KMS-11 (cell line): Measurements from ENCODE around the gene ZC3H10.
"Not testable (repeated sequence)": the region's sequence is repeated elsewhere in the genome, so short reads cannot be mapped to it uniquely, and the experiment has no call there.

Source experiments
- H2AFZ ChIP-seq: fragments of 200-600 bp; sonication (generic); 2 replicates; pipeline ENCODE4 v1.6.1; 2016; ENCODE audit warnings: antibody characterized with exemption, mixed run types, low read depth
- H3K27ac ChIP-seq: fragments of 200-600 bp; sonication (generic); 2 replicates; pipeline ENCODE4 v1.6.1; 2016; ENCODE audit warnings: mild to moderate bottlenecking, mixed run types
- H3K27me3 ChIP-seq: fragments of 200-600 bp; sonication (generic); 2 replicates; pipeline ENCODE4 v1.6.1; 2017; ENCODE audit warnings: mild to moderate bottlenecking, low read depth, mixed run types, moderate library complexity; ENCODE audit not compliant: insufficient read depth
- H3K36me3 ChIP-seq: fragments of 200-600 bp; sonication (generic); 2 replicates; pipeline ENCODE4 v1.6.1; 2017; ENCODE audit warnings: mild to moderate bottlenecking, mixed run types; ENCODE audit not compliant: insufficient read depth
- H3K4me1 ChIP-seq: fragments of 200-600 bp; sonication (generic); 2 replicates; pipeline ENCODE4 v1.6.1; 2016; ENCODE audit warnings: mild to moderate bottlenecking, low read depth, mixed run types; ENCODE audit not compliant: poor library complexity, severe bottlenecking
- H3K4me2 ChIP-seq: fragments of 200-600 bp; sonication (generic); 2 replicates; pipeline ENCODE4 v1.7.0; 2016; ENCODE audit warnings: mild to moderate bottlenecking, mixed run types
- H3K4me3 ChIP-seq: fragments of 200-600 bp; sonication (generic); IDR thresholded peaks from 2 replicates; pipeline ENCODE4 v1.6.1; 2017; ENCODE audit warnings: low read depth, low read length, mixed read lengths; ENCODE audit not compliant: insufficient read depth
- H3K79me2 ChIP-seq: fragments of 200-600 bp; sonication (generic); 2 replicates; pipeline ENCODE4 v1.6.1; 2016; ENCODE audit warnings: low read depth, mixed run types; ENCODE audit not compliant: insufficient read depth
- H3K9ac ChIP-seq: fragments of 200-600 bp; sonication (generic); 2 replicates; pipeline ENCODE4 v1.6.1; 2016; ENCODE audit warnings: mild to moderate bottlenecking, mixed run types
- H4K20me1 ChIP-seq: fragments of 200-600 bp; sonication (generic); 2 replicates; pipeline ENCODE4 v1.6.1; 2016; ENCODE audit warnings: mild to moderate bottlenecking, mixed run types; ENCODE audit not compliant: insufficient read depth
- TF ChIP-seq, protein P1 (sequence below): fragments of 200-600 bp; sonication (generic); conservative IDR thresholded peaks from 2 replicates; pipeline ENCODE4 v1.6.1; 2017; ENCODE audit warnings: low read depth, mild to moderate bottlenecking, antibody characterized with exemption, low read length, moderate library complexity, mixed read lengths

ZC3H10 gene, protein sequence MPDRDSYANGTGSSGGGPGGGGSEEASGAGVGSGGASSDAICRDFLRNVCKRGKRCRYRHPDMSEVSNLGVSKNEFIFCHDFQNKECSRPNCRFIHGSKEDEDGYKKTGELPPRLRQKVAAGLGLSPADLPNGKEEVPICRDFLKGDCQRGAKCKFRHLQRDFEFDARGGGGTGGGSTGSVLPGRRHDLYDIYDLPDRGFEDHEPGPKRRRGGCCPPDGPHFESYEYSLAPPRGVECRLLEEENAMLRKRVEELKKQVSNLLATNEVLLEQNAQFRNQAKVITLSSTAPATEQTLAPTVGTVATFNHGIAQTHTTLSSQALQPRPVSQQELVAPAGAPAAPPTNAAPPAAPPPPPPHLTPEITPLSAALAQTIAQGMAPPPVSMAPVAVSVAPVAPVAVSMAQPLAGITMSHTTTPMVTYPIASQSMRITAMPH

DNA sequence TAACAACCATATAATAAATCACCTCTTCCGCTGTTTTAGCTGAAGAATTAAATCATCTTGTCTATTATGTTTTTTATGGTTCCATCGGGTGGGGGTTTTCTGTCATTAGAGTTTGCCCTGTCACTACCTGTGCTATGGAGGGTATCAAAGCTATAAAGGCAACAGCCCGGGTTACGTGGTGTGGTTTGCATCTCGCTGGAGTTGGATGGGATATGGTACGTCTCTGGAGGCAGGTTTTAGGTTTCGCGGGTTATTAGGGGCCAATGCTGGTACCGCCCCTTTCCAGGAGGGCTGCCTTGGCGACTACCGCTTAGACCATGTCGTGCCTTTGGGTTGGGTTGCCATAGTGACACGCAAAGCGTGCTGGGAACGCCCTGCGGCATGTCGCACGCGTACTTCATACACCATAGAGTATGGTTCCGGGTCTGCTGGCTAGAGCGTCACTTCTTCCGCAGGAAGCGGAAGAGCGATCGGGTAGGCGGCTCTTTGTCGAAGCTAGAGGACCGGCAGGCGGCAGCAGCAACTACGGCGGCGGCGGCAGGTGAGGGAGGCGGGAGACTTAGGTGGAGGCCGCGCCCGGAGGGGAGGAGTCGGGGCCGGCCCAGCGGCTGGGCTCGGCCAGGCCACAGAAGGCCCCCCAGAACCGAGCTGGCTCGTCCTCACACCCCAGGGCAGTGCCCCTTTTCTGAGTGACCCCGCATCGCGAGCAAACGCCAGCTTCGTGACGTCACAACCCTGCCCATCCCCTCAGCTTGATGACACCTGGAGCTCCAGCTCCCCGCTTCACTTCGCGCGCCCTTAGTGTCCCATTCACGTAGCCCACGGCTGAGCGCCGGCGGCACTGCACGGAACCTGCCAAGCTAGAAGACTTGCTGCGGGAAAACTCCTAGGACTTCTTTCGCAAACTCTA, at the start of gene ZC3H10:
TSS of gene ZC3H10 (plus strand) at position 489 of the 910 bp plus-strand sequence. CDS start 2,297 bp downstream, outside the sequence.
- Histone ChIP-seq H3K4me3 (peak within 1 kb of the TSS; percentile 73), H3K4me2 (peak within 1 kb of the TSS; percentile 80), H3K9ac (peak within 1 kb of the TSS; percentile 95), H3K27ac (peak within 1 kb of the TSS; percentile 93), H3K36me3 (peaks cover 7% of the 10 kb centered on the region; the same call in 1 of the 2 replicates), H2AFZ (peak within 1 kb of the TSS; percentile 54), H3K27me3 (no peaks in the 10 kb centered on the region), H3K79me2 (peaks cover 15% of the 10 kb centered on the region), H4K20me1 (no peaks in the 10 kb centered on the region), H3K4me1 (peaks cover 23% of the 10 kb centered on the region)
- TF ChIP-seq, protein P1, sequence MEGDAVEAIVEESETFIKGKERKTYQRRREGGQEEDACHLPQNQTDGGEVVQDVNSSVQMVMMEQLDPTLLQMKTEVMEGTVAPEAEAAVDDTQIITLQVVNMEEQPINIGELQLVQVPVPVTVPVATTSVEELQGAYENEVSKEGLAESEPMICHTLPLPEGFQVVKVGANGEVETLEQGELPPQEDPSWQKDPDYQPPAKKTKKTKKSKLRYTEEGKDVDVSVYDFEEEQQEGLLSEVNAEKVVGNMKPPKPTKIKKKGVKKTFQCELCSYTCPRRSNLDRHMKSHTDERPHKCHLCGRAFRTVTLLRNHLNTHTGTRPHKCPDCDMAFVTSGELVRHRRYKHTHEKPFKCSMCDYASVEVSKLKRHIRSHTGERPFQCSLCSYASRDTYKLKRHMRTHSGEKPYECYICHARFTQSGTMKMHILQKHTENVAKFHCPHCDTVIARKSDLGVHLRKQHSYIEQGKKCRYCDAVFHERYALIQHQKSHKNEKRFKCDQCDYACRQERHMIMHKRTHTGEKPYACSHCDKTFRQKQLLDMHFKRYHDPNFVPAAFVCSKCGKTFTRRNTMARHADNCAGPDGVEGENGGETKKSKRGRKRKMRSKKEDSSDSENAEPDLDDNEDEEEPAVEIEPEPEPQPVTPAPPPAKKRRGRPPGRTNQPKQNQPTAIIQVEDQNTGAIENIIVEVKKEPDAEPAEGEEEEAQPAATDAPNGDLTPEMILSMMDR = peak; percentile 61; the same call in 1 of the 2 replicates

DNA sequence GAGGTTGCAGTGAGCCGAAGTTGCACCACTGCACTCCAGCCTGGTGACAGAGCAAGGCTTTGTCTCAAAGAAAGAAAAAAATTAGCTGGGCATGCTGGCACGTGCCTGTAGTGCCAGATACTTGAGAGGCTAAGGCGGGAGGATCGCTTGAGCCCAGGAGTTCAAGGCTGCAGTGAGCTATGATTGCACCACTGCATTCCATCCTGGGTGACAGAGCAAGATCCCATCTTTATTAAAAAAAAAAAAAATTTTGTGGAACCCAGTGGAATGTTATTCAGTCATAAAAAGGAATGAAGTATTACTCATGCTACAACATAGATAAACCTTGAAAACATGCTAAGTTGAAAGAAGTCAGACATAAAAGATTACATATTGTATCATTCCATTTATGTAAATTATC, 46.4 kb upstream of the ZC3H10 start:
- H3K79me2 ChIP-seq = no peaks in the 10 kb centered on the region
- H3K36me3 ChIP-seq = no peaks in the 10 kb centered on the region
- H4K20me1 ChIP-seq = no peaks in the 10 kb centered on the region
- no peaks in the 10 kb centered on the region for H3K27me3 ChIP-seq
- TF ChIP-seq, protein P1 = no peak
- H3K4me3 ChIP-seq = no peak overlapping the region
- H3K9ac ChIP-seq = no peak overlapping the region
- no peak overlapping the region for H3K27ac ChIP-seq
- H3K4me2 ChIP-seq = no peak overlapping the region
- no peaks in the 10 kb centered on the region for H3K4me1 ChIP-seq
- no peak overlapping the region for H2AFZ ChIP-seq

DNA sequence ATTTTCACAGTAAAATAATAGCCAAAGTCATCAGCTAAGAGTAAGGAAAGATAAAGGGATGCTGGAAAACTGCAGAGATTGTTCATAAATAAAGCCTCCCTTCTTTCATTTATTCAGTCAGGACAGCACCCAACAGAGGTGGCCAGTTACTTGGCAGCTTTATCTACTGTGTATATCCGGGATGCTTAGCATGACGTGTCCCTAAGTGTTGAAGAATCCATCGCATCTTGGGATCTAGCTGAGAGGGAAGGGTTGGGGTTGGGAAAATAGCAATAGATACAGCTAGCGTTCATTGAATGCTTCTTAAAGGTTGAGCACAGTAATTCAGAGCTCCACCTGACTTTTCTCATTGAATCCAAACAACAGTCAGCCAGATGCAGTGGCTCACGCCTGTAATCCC, 43.7 kb upstream of the ZC3H10 start:
- H3K4me3 ChIP-seq = no peak overlapping the region
- H4K20me1 ChIP-seq = no peaks in the 10 kb centered on the region
- no peak overlapping the region for H3K27ac ChIP-seq
- no peaks in the 10 kb centered on the region for H3K36me3 ChIP-seq
- no peak overlapping the region for H2AFZ ChIP-seq
- peaks cover 6% of the 10 kb centered on the region for H3K4me1 ChIP-seq
- H3K9ac ChIP-seq = no peak overlapping the region
- H3K27me3 ChIP-seq = no peaks in the 10 kb centered on the region; the same call in 1 of the 2 replicates
- no peak overlapping the region for H3K4me2 ChIP-seq
- H3K79me2 ChIP-seq = no peaks in the 10 kb centered on the region
- TF ChIP-seq, protein P1 = no peak

DNA sequence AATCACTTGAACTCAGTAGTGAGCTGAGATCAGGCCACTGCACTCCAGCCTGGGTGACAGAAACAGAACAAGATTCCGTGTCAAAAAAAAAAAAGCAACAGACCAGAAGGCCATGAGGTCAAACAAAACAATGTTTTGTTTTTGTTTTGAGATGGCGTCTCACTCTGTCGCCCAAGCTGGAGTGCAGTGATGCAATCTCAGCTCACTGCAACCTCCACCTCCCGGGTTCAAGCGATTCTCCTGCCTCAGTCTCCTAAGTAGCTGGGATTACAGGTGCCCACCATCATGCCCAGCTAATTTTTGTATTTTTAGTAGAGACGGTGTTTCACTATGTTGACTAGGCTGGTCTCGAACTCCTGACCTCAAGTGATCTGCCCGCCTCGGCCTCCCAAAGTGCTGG, 40.1 kb upstream of the ZC3H10 start:
- Histone ChIP-seq H3K4me1 (peaks cover 13% of the 10 kb centered on the region), H3K27me3 (peaks cover 27% of the 10 kb centered on the region; the same call in 1 of the 2 replicates)
- H3K27ac ChIP-seq, H2AFZ ChIP-seq, H3K9ac ChIP-seq, H3K4me2 ChIP-seq, H3K36me3 ChIP-seq, H3K79me2 ChIP-seq, H4K20me1 ChIP-seq, H3K4me3 ChIP-seq: not testable (repeated sequence)
